HG03520 (cell line): ENCODE results near the gene CHST12.

Source experiments
- ATAC-seq: cut with Tn5 transposase; IDR thresholded peaks from one replicate; pipeline ENCODE4 v1.9.1; 2021; ENCODE audit warnings: mild to moderate bottlenecking, moderate library complexity; ENCODE audit not compliant: unreplicated experiment

CHST12 gene

GRCh38 chr7:2403014-2403717 is at the start of gene CHST12:
Gene CHST12 (plus strand): TSS chr7:2403611. CDS start chr7:2432640, 29,029 bp downstream.
- peak; percentile 39 for ATAC-seq

GRCh38 chr7:2353936-2354185 is 49.5 kb upstream of the CHST12 start:
- peak; percentile 40 for ATAC-seq

GRCh38 chr7:2354186-2354938 is 49.0 kb upstream of the CHST12 start, which contains the start of gene EIF3B:
Gene EIF3B (plus strand): TSS chr7:2354827. CDS start chr7:2354922, 95 bp downstream.
- ATAC-seq: peak; percentile 80

GRCh38 chr7:2354939-2355704 is 48.3 kb upstream of the CHST12 start:
- ATAC-seq: peak; percentile 23

- ATAC-seq: no peak
Measured at GRCh38 chr7:2355705-2356008, 47.8 kb upstream of the CHST12 start.

- ATAC-seq: no peak
Measured at GRCh38 chr7:2357165-2357564, 46.2 kb upstream of the CHST12 start.

- no peak for ATAC-seq
Measured at GRCh38 chr7:2357571-2357970, 45.8 kb upstream of the CHST12 start.

GRCh38 chr7:2358968-2359527 is 44.4 kb upstream of the CHST12 start:
- no peak for ATAC-seq

GRCh38 chr7:2359610-2360009 is 43.8 kb upstream of the CHST12 start:
- ATAC-seq: no peak

GRCh38 chr7:2360796-2361195 is 42.6 kb upstream of the CHST12 start:
- ATAC-seq: no peak

GRCh38 chr7:2362385-2363088 is 40.9 kb upstream of the CHST12 start:
- ATAC-seq: no peak

- no peak for ATAC-seq
Measured at GRCh38 chr7:2369139-2369538, 34.3 kb upstream of the CHST12 start.

GRCh38 chr7:2371329-2371728 is 32.1 kb upstream of the CHST12 start:
- ATAC-seq: no peak

GRCh38 chr7:2372724-2373123 is 30.7 kb upstream of the CHST12 start:
- no peak for ATAC-seq

- no peak for ATAC-seq
Measured at GRCh38 chr7:2373124-2373556, 30.3 kb upstream of the CHST12 start.

- ATAC-seq: no peak
Measured at GRCh38 chr7:2373646-2374045, 29.8 kb upstream of the CHST12 start.

- no peak for ATAC-seq
Measured at GRCh38 chr7:2374401-2374800, 29.0 kb upstream of the CHST12 start.

GRCh38 chr7:2374830-2375728 is 28.3 kb upstream of the CHST12 start:
- ATAC-seq: no peak

GRCh38 chr7:2376351-2377154 is 26.9 kb upstream of the CHST12 start:
- ATAC-seq: no peak
